Islet precursor cell (in vitro differentiated cells): ENCODE measurements around the gene ICA1L.
A peak's percentile ranks its signal among the peaks of the same experiment; 100 is the strongest.
"Not testable (repeated sequence)": the region's sequence is repeated elsewhere in the genome, so short reads cannot be mapped to it uniquely, and the experiment has no call there.

Source experiments
- DNase-seq: peaks from one replicate; pipeline ENCODE4 v3.0.0-alpha.2; 2018

Gene ICA1L

GRCh38 chr2:202871300-202872141 is at the start of gene ICA1L:
Gene ICA1L (minus strand): TSS chr2:202871766. CDS start chr2:202829009, 42,757 bp downstream.
- DNase-seq, result peak; percentile 85

DNA sequence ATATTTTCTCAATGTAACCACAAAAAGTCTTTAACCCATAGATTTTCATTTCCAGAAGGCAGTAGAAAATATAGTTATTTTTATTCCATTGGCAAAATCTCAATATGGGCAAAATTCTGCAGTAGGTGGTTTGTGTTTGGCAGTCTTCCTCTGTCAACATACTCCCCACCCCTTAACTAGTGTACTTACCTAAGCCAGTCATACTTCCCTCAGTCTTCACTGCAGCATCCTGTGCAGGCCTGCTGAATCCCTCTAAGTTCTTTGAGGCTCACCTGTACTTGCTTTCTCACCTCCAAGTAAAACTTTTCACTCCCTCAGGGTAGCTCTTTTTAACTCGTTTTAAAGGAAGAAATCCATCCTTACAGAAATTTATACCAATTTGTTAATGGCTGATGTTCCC is 47.3 kb upstream of the ICA1L start:
- no peak for DNase-seq

DNA sequence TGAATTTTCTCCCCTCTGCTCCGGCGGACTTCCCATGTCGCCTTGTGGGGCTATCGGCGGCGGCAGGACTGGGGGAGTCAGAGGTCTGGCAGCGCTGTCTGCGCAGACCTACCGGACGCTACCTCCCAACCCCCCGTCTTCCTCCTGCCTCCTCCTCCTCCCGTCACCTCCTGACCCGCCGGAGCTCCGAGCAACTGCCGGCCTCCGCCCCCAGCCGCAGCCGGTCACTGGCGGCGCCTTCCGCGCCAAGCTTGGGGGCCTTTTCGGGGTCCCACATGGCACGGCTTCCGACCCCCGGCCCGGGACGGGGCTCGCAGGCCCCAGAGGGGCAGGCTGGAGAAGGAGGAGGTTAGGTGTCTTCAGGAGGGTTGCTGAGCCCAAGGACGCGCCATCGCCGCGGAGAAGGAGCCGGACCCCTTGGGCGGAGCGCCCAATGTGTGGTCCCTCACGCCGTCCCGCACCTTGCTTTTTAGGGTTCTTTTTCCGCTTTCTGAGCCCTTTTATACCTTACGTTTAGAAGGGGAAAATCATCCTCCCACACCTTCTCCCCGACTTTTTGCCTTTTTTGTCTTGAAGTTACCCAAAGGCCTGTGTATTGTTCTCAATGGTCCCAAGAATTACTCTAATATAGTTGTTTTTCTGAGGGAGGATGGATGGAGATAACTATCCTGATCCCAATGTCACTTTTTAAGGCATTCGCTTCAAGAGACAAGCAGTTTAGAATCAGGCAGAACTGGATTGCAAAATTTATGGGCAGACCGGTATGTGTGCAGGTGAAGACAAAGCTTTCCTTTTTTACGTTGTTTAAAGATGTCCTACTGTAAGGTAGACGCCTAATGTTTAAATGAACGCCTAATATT is 41.0 kb upstream of the ICA1L start:
- not testable (repeated sequence) for DNase-seq

- DNase-seq, result peak; percentile 94
Observed at GRCh38 chr2:202911512-202912341, 40.2 kb upstream of the ICA1L start, which contains the start of the genes CARF and WDR12. Gene CARF (plus strand): TSS chr2:202912275. CDS start chr2:202941903, 29,628 bp downstream. Gene WDR12 (minus strand): TSS chr2:202911673. CDS start chr2:202911476, 197 bp downstream.

DNA sequence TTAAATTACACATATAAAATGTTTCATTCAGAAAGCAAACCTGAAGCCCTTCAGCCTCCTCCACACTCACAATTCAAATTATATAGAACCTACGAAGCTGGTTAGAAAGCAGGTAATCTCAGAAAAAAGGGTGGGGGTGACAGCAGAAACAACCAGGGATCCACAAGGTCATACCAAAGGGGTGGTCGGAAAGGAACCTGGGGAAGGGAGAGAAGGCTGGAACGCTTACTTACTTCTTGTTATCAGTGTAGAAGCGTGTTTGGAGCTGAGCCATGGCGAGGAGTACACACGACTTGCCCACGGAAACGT is 39.6 kb upstream of the ICA1L start:
- DNase-seq, result no peak

- no peak for DNase-seq
Observed at GRCh38 chr2:202910698-202911097, 39.1 kb upstream of the ICA1L start.

DNA sequence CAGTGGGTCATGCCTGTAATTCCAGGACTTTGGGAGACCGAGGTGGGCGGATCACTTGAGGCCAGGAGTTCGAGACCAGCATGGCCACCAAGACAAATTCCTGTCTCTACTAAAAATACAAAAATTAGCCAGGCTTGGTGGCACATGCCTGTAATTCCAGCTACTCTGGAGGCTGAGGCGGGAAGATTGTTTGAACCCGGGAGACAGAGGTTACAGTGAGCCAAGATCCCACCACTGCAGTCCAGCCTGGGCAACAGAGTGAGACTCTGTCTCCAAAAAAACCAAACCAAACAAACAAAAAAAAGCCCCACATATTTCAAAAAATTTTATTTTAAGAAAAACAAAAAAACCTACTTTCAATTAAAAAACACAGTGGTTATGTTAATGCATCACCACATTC is 38.7 kb upstream of the ICA1L start:
- DNase-seq, result not testable (repeated sequence)

- no peak for DNase-seq
Observed at GRCh38 chr2:202909394-202910192, 38.0 kb upstream of the ICA1L start.

GRCh38 chr2:202908186-202908585 is 36.6 kb upstream of the ICA1L start:
- no peak for DNase-seq

DNA sequence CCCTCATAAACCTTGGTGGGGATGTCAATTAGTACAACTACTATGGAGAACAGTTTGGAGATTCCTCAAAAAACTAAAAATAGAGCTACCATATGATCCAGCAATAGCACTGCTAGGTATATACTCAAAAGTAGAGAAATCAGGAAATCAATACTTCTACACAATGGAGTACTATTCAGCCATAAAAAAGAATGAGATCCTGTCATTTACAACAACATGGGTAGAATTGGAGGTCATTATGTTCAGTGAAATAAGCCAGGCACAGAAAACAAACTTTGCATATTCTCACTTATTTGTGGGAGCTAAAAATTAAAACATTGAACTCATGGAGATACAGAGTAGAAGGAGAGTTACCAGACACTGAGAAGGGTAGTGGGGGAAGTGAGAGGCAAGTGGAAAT is 33.9 kb upstream of the ICA1L start:
- DNase-seq, result not testable (repeated sequence)

GRCh38 chr2:202885190-202885589 is 13.6 kb upstream of the ICA1L start:
- no peak for DNase-seq

GRCh38 chr2:202883987-202884675 is 12.6 kb upstream of the ICA1L start:
- no peak for DNase-seq

DNA sequence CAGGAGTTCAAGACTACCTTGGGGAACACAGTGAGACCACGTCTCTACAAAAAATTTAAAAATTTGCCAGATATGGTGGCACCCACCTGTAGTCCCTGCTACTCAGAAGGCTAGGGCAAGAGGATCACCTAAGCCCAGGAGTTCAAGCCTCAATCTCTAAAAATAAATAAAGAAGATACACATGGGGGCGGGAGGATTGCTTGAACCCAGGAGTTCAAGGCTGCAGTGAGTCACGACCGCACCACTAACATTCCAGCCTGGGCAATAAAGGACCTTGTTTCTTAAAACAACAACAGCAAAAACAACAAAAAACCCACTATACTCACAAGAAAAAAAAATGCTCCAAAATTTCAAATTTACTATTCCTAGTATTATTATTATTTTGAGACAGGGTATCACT is 10.0 kb upstream of the ICA1L start:
- no peak for DNase-seq

DNA sequence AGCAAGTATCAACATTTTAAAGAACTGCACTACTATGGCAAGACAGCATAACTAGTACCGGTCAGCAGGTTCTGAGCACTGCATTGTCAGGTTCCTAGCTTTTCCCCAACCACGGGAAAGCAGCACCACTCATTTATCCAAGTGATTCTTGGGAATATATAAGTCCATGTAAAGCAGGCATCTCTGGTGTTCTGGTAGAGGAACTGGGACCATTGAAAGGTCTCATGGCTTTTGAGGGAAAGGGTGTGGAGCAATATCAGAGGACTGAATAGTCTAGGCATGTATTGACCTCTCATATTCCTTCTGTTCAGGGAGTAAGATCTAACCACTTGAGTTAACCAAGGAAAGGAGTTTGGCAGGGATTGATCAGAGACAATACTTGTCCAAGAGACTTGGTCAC is 6.1 kb upstream of the ICA1L start:
- no peak for DNase-seq

GRCh38 chr2:202870431-202871299 is 901 bp downstream of the ICA1L start:
- DNase-seq, result peak; percentile 85

DNA sequence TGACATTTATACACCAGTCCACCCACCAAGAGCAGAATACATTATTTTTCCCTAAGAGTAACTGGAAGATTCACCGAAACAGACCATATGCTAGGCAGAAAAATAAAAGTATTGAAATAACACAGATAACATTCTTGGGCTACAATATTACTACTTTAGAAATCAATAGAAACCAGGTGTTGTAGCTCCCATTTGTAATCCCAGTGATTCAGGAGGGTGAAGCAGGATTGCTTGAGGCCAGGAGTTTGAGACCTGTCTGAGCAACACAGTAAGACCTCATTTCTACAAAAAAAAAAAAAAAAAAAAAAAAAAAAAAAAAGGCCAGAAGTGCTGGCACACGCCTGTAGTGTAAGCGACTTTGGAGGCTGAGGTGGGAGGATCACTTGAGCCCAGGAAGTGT is 9.6 kb downstream of the ICA1L start:
- no peak for DNase-seq

DNA sequence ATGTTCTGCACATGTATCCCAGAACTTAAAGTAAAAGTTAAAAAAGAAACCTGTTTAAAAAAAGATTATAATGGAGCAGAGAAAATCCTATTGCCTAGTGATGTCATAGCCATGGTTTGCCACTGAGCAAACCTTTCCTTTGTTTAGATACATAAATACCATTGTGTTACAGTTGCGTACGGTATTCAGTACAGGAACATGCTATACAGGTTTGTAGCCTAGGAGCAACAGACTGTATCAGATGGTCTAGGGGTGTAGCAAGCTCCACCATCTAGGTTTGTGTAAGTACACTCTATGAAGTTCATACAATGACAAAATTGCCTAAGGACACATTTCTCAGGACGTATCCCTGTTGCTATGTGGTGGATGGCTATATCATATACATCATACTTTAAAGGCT is 13.0 kb downstream of the ICA1L start:
- no peak for DNase-seq

DNA sequence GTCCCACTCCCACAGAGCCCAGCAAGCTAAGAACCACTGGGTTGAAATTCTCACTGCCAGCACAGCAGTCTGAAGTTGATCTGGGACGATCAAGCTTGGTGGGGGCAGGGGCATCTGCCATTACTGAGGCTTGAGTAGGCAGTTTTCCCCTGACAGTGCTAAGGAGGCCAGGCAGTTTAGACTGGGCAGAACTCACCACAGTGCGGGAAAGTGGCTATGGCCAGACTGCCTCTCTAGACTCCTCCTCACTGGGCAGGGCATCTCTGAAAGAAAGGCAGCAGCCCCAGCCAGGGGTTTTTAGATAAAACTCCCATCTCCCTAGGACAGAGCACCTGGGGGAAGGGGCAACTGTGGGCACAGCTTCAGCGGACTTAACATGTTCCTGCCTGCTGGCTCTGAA is 22.2 kb downstream of the ICA1L start:
- not testable (repeated sequence) for DNase-seq

GRCh38 chr2:202848813-202849212 is 22.8 kb downstream of the ICA1L start:
- DNase-seq, result no peak
